Measurements from ENCODE around the gene CIDEB. TPM values are rescaled to one million over a fixed set of nuclear protein-coding genes. Genes with fewer than 3 reads are reported as not detected.

The CIDEB gene
- total and polyA plus RNA-seq, 2 of the 13 experiments (the other 11 are each of a cell fraction or from before 2014, with no cell fraction given), result 35.8 to 110 TPM

GRCh38 chr14:24309538-24310264, 1.9 kb upstream of the CIDEB start, which contains the start of gene LTB4R2 (continued):
- TF ChIP-seq NR3C1 (CRISPR knock-in tag; IDR thresholded peaks at IDR 0.05) (no peak), ZNF616 (CRISPR knock-in tag; IDR thresholded peaks at IDR 0.05; ENCODE audit: low read depth) (no peak), BHLHE40 (IDR thresholded peaks at IDR 0.05; ENCODE audit: low read length) (no peak), NONO (IDR thresholded peaks at IDR 0.05) (0 out of 2 replicates have a peak, but pooled peaks have one; percentile 28), NONO (CRISPR knock-in tag; conservative IDR thresholded peaks at IDR 0.05) (no peak), BRD4 (CRISPR knock-in tag; IDR thresholded peaks at IDR 0.05) (no peak), ZSCAN29 (CRISPR knock-in tag; conservative IDR thresholded peaks at IDR 0.05) (no peak), HNF1B (CRISPR knock-in tag; IDR thresholded peaks at IDR 0.05) (no peak), ZNF790 (CRISPR knock-in tag; IDR thresholded peaks at IDR 0.05; ENCODE audit: borderline replicate concordance) (no peak), NR2C2 (CRISPR knock-in tag; IDR thresholded peaks at IDR 0.05; ENCODE audit: borderline replicate concordance) (no peak), NFIB (CRISPR knock-in tag; IDR thresholded peaks at IDR 0.05; ENCODE audit: borderline replicate concordance) (no peak), TCF7L2 (IDR thresholded peaks at IDR 0.05; ENCODE audit: low read depth, low read length) (no peak), ZNF883 (CRISPR knock-in tag; IDR thresholded peaks at IDR 0.05; ENCODE audit: not compliant biosample characterization) (peak; percentile 94), SETDB1 (CRISPR knock-in tag; IDR thresholded peaks at IDR 0.05; ENCODE audit: borderline replicate concordance) (no peak), NAIF1 (CRISPR knock-in tag; IDR thresholded peaks at IDR 0.05; ENCODE audit: borderline replicate concordance) (no peak), ZNF678 (CRISPR knock-in tag; IDR thresholded peaks at IDR 0.05) (no peak), ZNF558 (CRISPR knock-in tag; IDR thresholded peaks at IDR 0.05; ENCODE audit: borderline replicate concordance) (no peak), ZNF709 (CRISPR knock-in tag; IDR thresholded peaks at IDR 0.05) (0 out of 2 replicates have a peak, but pooled peaks have one; percentile 54), KMT2B (CRISPR knock-in tag; IDR thresholded peaks at IDR 0.05) (no peak), ZFAT (CRISPR knock-in tag; conservative IDR thresholded peaks at IDR 0.05) (no peak), JUN (CRISPR knock-in tag; IDR thresholded peaks at IDR 0.05) (no peak), ZNF768 (CRISPR knock-in tag; IDR thresholded peaks at IDR 0.05) (peak; percentile 42; the same call in 1 of the 2 replicates), ZNF484 (CRISPR knock-in tag; IDR thresholded peaks at IDR 0.05; ENCODE audit: borderline replicate concordance, low read depth) (no peak), ZNF382 (CRISPR knock-in tag; IDR thresholded peaks at IDR 0.05; ENCODE audit: borderline replicate concordance) (no peak), SMARCC2 (IDR thresholded peaks at IDR 0.05) (no peak), ZNF747 (CRISPR knock-in tag; IDR thresholded peaks at IDR 0.05; ENCODE audit: borderline replicate concordance) (no peak; the same call in 1 of the 2 replicates), HOXA7 (CRISPR knock-in tag; IDR thresholded peaks at IDR 0.05) (no peak), HOXA9 (CRISPR knock-in tag; IDR thresholded peaks at IDR 0.05; ENCODE audit: borderline replicate concordance) (no peak), TARDBP (CRISPR knock-in tag; IDR thresholded peaks at IDR 0.05) (no peak), ETV5 (CRISPR knock-in tag; IDR thresholded peaks at IDR 0.05; ENCODE audit: borderline replicate concordance) (no peak)
- TF ChIP-seq, protein P1, sequence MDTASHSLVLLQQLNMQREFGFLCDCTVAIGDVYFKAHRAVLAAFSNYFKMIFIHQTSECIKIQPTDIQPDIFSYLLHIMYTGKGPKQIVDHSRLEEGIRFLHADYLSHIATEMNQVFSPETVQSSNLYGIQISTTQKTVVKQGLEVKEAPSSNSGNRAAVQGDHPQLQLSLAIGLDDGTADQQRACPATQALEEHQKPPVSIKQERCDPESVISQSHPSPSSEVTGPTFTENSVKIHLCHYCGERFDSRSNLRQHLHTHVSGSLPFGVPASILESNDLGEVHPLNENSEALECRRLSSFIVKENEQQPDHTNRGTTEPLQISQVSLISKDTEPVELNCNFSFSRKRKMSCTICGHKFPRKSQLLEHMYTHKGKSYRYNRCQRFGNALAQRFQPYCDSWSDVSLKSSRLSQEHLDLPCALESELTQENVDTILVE (CRISPR knock-in tag; IDR thresholded peaks at IDR 0.05), result no peak

Measured in HepG2 (cell line).